Vagina (tissue), 2 donors: Measurements from ENCODE around the gene CD44.

ENCODE experiments used
- CTCF ChIP-seq, 3 experiments: fragments of 450-650 bp in 2 of 3; fragments of 200-600 bp in 1 of 3; sonication (generic) in 1 of 3; IDR thresholded peaks; one replicate each; pipeline ENCODE4 v1.5.1; 2017 to 2019; ENCODE audit warnings: antibody characterized with exemption in 3 of 3, mild to moderate bottlenecking in 2 of 3, moderate library complexity in 2 of 3
- POLR2A ChIP-seq, 2 donors: fragments of 450-650 bp; IDR thresholded peaks; one replicate each; pipeline ENCODE4 v1.6.1; 2017; ENCODE audit warnings: antibody characterized with exemption in 2 of 2, mild to moderate bottlenecking in 2 of 2, moderate library complexity in 2 of 2
- POLR2AphosphoS5 ChIP-seq, 2 donors: sonication (generic); formaldehyde crosslinking; IDR thresholded peaks; one replicate each; pipeline ENCODE4 v1.9.0; 2017; ENCODE audit warnings: antibody characterized with exemption in 2 of 2, mild to moderate bottlenecking in 2 of 2, low read depth in 1 of 2; ENCODE audit not compliant: insufficient read depth in 1 of 2

- no peak for TF ChIP-seq CTCF (IDR thresholded peaks at IDR 0.05)
- no peak for TF ChIP-seq POLR2A (IDR thresholded peaks at IDR 0.05)
- no peak for TF ChIP-seq POLR2AphosphoS5 (IDR thresholded peaks at IDR 0.05; ENCODE audit: insufficient read depth in 1 of 2, low read depth in 1 of 2)
Measured at GRCh38 chr11:35154952-35155351, 16.0 kb downstream of the CD44 start.
